Activated B cell treated with CpG ODN at 0.5 μM for 24 hours (primary cell): Measurements from ENCODE around the gene ABAT. TPM values are rescaled to one million over a fixed set of nuclear protein-coding genes. Genes with fewer than 3 reads are reported as not detected.

Experiments
- ATAC-seq: fragments of 200-7000 bp; cut with Tn5 transposase; one replicate; pipeline ENCODE4 v1.10.0; 2021; ENCODE audit warnings: low read depth, mild to moderate bottlenecking, moderate library complexity
- CTCF ChIA-PET: fragments of 350-600 bp; sonication (Branson Sonifier 250); formaldehyde crosslinking; loops from one replicate; lab custom pipeline; 2021; ENCODE audit warnings: antibody characterized with exemption; lab: Charles Lee
- POLR2A ChIA-PET: fragments of 350-600 bp; sonication (Branson Sonifier 250); formaldehyde crosslinking; loops from one replicate; lab custom pipeline; 2021; ENCODE audit warnings: antibody characterized with exemption; lab: Charles Lee
- DNase-seq: peaks from one replicate; pipeline ENCODE4 v3.0.0; 2022
- H3K27ac Mint-ChIP-seq: one replicate; pipeline ENCODE4 v1.8.0; 2020; ENCODE audit warnings: mixed read lengths
- H3K27me3 Mint-ChIP-seq: one replicate; pipeline ENCODE4 v1.8.0; 2021; ENCODE audit warnings: mixed read lengths
- H3K36me3 Mint-ChIP-seq: one replicate; pipeline ENCODE4 v1.8.0; 2021; ENCODE audit warnings: low read depth, mixed read lengths
- H3K4me1 Mint-ChIP-seq: one replicate; pipeline ENCODE4 v1.8.0; 2021; ENCODE audit warnings: mixed read lengths
- H3K4me3 Mint-ChIP-seq: one replicate; pipeline ENCODE4 v1.8.0; 2020; ENCODE audit warnings: mild to moderate bottlenecking, mixed read lengths
- H3K9me3 Mint-ChIP-seq: one replicate; pipeline ENCODE4 v1.8.0; 2020; ENCODE audit warnings: mixed read lengths
- CTCF ChIP-seq: fragments of 200-600 bp; IDR thresholded peaks from one replicate; pipeline ENCODE4 v1.8.0; 2022; ENCODE audit warnings: antibody characterized with exemption, mild to moderate bottlenecking
- intact Hi-C: fragments of 100-400 bp; cut with micrococcal nuclease; formaldehyde crosslinking; loops from one replicate; pipeline ENCODE4 v1.15.1; 2024
- total RNA-seq: library from RNA; stranded (reverse); gene quantifications from 2 replicates; pipeline ENCODE4 v1.2.3, GENCODE V29; 2022

ABAT gene
- total RNA-seq, 1 donor from 2014 or later: 13.2 TPM

GRCh38 chr16:8788578-8789172 is 114.3 kb downstream of the ABAT start:
- Mint-ChIP-seq H3K27me3 (no peaks in the 10 kb centered on the region), H3K9me3 (no peaks in the 10 kb centered on the region), H3K27ac (no peak overlapping the region), H3K4me1 (peaks cover 5% of the 10 kb centered on the region), H3K36me3 (peaks cover 2% of the 10 kb centered on the region), H3K4me3 (no peak overlapping the region)
- TF ChIP-seq CTCF: no peak
- CTCF ChIA-PET: no interaction called here
- intact Hi-C loops: no loop called here
- DNase-seq (no peak), ATAC-seq (no peak)
- POLR2A ChIA-PET: no interaction called here

GRCh38 chr16:8795091-8795490 is 120.7 kb downstream of the ABAT start:
- Mint-ChIP-seq H3K27me3 (no peaks in the 10 kb centered on the region), H3K4me3 (no peak overlapping the region), H3K9me3 (no peaks in the 10 kb centered on the region), H3K4me1 (peaks cover 42% of the 10 kb centered on the region), H3K27ac (no peak overlapping the region), H3K36me3 (peaks cover 16% of the 10 kb centered on the region)
- no peak for ATAC-seq
- DNase-seq: no peak
- POLR2A ChIA-PET: no interaction called here
- no peak for TF ChIP-seq CTCF
- intact Hi-C loops: loop anchor here (5.0 kb wide), 1 partner anchor 342 kb away; no protein-coding TSS in a partner anchor
- CTCF ChIA-PET: no interaction called here

- H3K9me3 Mint-ChIP-seq: no peaks in the 10 kb centered on the region
- intact Hi-C loops: loop anchor here (5.0 kb wide), 1 partner anchor 341 kb away; no protein-coding TSS in a partner anchor
- DNase-seq: no peak
- H3K27me3 Mint-ChIP-seq: no peaks in the 10 kb centered on the region
- ATAC-seq: no peak
- H3K36me3 Mint-ChIP-seq: peaks cover 16% of the 10 kb centered on the region
- H3K27ac Mint-ChIP-seq: no peak overlapping the region
- no peak for TF ChIP-seq CTCF
- H3K4me3 Mint-ChIP-seq: peak overlapping the region; percentile 19
- CTCF ChIA-PET: no interaction called here
- POLR2A ChIA-PET: no interaction called here
- H3K4me1 Mint-ChIP-seq: peaks cover 42% of the 10 kb centered on the region
Measured at GRCh38 chr16:8795818-8796217, 121.4 kb downstream of the ABAT start.

GRCh38 chr16:8796469-8797363 is 122.3 kb downstream of the ABAT start:
- ChIA-PET POLR2A (interaction anchor here (0.6 to 2.5 kb wide), 9 partner anchors 72 to 338 kb away, joined by 3 to 28 read pairs (median 5); partner anchors contain the start of genes CARHSP1, HAPSTR1 and METTL22), CTCF (interaction anchor here (0.7 to 1.9 kb wide), 3 partner anchors 83 to 338 kb away, joined by 3 to 8 read pairs (median 5); no protein-coding TSS in a partner anchor)
- Mint-ChIP-seq H3K4me3 (peak overlapping the region; percentile 98), H3K9me3 (no peaks in the 10 kb centered on the region), H3K27me3 (no peaks in the 10 kb centered on the region), H3K4me1 (peaks cover 40% of the 10 kb centered on the region), H3K27ac (peak overlapping the region; percentile 87), H3K36me3 (peaks cover 18% of the 10 kb centered on the region)
- DNase-seq (no peak), ATAC-seq (no peak)
- TF ChIP-seq CTCF: no peak
- intact Hi-C loops: loop anchor here (1.0 to 5.0 kb wide), 10 partner anchors 73 to 341 kb away; partner anchors contain the start of genes ABAT, CARHSP1, HAPSTR1 and METTL22
